ENCODE measurements around the gene THAP4. TPM values are rescaled to one million over a fixed set of nuclear protein-coding genes. Genes with fewer than 3 reads are reported as not detected.
A peak's percentile ranks its signal among the peaks of the same experiment; 100 is the strongest.

Gene THAP4
- total RNA-seq, 1 donor from 2014 or later: 82.9 TPM

GRCh38 chr2:241618296-241618805 lies 18.6 kb downstream of the THAP4 start:
- intact Hi-C loops (cut with DNase I): no loop called here
- DNase-seq (no peak), ATAC-seq (ENCODE audit: poor library complexity) (no peak)

- peak; percentile 72 for DNase-seq
- intact Hi-C loops (cut with DNase I): no loop called here
- peak; percentile 67 for ATAC-seq (ENCODE audit: poor library complexity)
Observed at GRCh38 chr2:241617431-241618154, 19.4 kb downstream of the THAP4 start.

- ATAC-seq (ENCODE audit: poor library complexity): peak; percentile 37
Observed at GRCh38 chr2:241616168-241617125, 20.5 kb downstream of the THAP4 start.

GRCh38 chr2:241615522-241616052 lies 21.4 kb downstream of the THAP4 start:
- ATAC-seq (ENCODE audit: poor library complexity): no peak
- DNase-seq: no peak
- intact Hi-C loops (cut with DNase I): no loop called here

More at GRCh38 chr2:241616168-241617125, 20.5 kb downstream of the THAP4 start:
- no peak for DNase-seq
- intact Hi-C loops (cut with DNase I): no loop called here

GRCh38 chr2:241615041-241615440 lies 21.9 kb downstream of the THAP4 start:
- intact Hi-C loops (cut with DNase I): no loop called here
- ATAC-seq (ENCODE audit: poor library complexity): no peak
- no peak for DNase-seq

- intact Hi-C loops (cut with DNase I): no loop called here
- DNase-seq (peak; percentile 65), ATAC-seq (ENCODE audit: poor library complexity) (no peak)
Observed at GRCh38 chr2:241613017-241613780, 23.8 kb downstream of the THAP4 start.

GRCh38 chr2:241612156-241613016 lies 24.6 kb downstream of the THAP4 start:
- DNase-seq (no peak), ATAC-seq (ENCODE audit: poor library complexity) (no peak)
- intact Hi-C loops (cut with DNase I): no loop called here

GRCh38 chr2:241611062-241611461 lies 25.9 kb downstream of the THAP4 start:
- intact Hi-C loops (cut with DNase I): no loop called here
- ATAC-seq (ENCODE audit: poor library complexity) (no peak), DNase-seq (no peak)

GRCh38 chr2:241609859-241610793 lies 26.8 kb downstream of the THAP4 start:
- DNase-seq: peak; percentile 91
- ATAC-seq (ENCODE audit: poor library complexity): peak; percentile 96
- intact Hi-C loops (cut with DNase I): no loop called here

GRCh38 chr2:241608881-241609280 lies 28.1 kb downstream of the THAP4 start:
- intact Hi-C loops (cut with DNase I): no loop called here
- DNase-seq: no peak
- no peak for ATAC-seq (ENCODE audit: poor library complexity)

- ATAC-seq (ENCODE audit: poor library complexity) (no peak), DNase-seq (no peak)
- intact Hi-C loops (cut with DNase I): no loop called here
Observed at GRCh38 chr2:241607162-241607885, 29.6 kb downstream of the THAP4 start.

GRCh38 chr2:241606186-241606585 lies 30.8 kb downstream of the THAP4 start:
- DNase-seq (no peak), ATAC-seq (ENCODE audit: poor library complexity) (no peak)
- intact Hi-C loops (cut with DNase I): no loop called here

GRCh38 chr2:241603686-241604085 lies 33.3 kb downstream of the THAP4 start:
- no peak for ATAC-seq (ENCODE audit: poor library complexity)
- intact Hi-C loops (cut with DNase I): no loop called here
- DNase-seq: no peak

GRCh38 chr2:241602720-241603119 lies 34.2 kb downstream of the THAP4 start:
- no peak for DNase-seq
- intact Hi-C loops (cut with DNase I): no loop called here
- ATAC-seq (ENCODE audit: poor library complexity): no peak

- no peak for ATAC-seq (ENCODE audit: poor library complexity)
- no peak for DNase-seq
- intact Hi-C loops (cut with DNase I): no loop called here
Observed at GRCh38 chr2:241601841-241602240, 35.1 kb downstream of the THAP4 start.

GRCh38 chr2:241599615-241600014 lies 37.3 kb downstream of the THAP4 start:
- DNase-seq: no peak
- ATAC-seq (ENCODE audit: poor library complexity): no peak
- intact Hi-C loops (cut with DNase I): no loop called here
